ENCODE data around the gene SLC9C2.

The SLC9C2 gene

DNA sequence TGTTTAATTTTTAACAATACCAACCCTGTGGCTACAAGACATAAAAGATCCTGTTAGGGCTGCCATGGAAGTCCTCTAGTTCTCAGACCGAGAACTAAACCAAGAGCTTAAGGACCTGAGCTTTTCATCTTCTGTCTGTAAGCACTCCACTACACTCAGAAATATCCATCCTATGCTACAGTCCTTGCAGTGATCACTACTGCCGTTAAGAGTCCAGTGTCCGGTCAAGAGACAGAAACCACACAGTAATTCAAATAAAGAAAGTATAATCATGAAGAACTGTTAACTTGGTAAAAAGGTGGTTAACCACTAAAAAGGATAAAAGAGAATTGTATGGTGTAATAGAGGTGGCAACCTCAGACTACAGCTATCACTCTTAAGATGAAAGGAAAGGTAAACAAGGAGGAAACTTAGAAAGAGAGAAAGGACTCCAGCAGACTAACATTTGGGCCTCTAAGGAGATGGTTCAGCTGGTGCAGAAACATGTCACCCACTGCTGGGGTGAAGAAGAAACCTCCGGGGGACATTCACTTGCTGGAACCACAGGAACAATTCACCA lies 147.8 kb downstream of the SLC9C2 start:
- no peak for DNase-seq (ENCODE audit: low spot score)

DNA sequence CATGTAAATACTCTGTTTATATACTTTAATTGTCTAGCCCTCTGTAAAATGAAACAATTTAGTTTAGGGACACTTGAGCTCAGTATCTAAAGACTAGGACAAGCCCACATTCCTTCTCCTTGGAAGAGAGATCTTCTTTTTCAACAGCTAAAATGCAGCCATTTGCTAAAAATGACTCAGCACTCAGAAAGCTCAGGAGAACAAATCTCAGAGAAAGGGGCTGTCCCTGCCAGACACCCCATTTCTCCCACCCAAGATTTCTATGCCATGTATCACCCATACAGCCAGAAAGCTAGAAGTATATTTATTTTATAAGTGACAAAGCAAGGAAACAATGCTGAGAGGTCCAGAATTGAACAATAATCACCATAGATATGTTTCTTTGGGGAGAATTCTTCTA lies 148.9 kb downstream of the SLC9C2 start:
- DNase-seq (ENCODE audit: low spot score) = no peak

DNA sequence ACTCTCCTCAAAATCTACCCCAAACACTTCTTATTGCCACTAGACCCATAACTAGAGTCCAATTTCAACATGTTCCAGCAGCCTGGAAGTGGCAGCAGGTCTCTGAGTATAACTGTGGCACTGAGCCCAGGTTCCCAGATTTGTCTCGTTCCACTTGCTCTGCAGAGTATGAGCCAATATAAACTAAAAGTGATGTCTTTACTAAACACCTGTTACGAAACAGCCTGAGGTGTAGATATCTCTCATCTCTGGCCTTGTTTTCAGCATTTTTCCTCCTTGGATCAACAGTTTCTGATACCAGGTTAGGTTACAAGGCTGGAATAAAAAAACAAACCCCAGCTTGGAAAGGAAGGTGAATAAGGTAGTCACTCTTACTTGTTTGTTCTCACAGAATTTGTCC lies 150.9 kb downstream of the SLC9C2 start:
- no peak for DNase-seq (ENCODE audit: low spot score)

Data from hematopoietic multipotent progenitor cell treated with erythropoietin and hydrocortisone succinate and interleukin-3 and kit ligand, for 17 days (in vitro differentiated cells).